AG10803 (cell line): ENCODE measurements around the gene FHOD1.

Source experiments
- DNase-seq: peaks from one replicate; pipeline ENCODE4 v3.0.0; 2010; ENCODE audit warnings: low read depth
- H3K4me3 ChIP-seq: 2 replicates; pipeline ENCODE4 v1.5.1; 2011; ENCODE audit warnings: mild to moderate bottlenecking, low read length, control low read depth
- TF ChIP-seq, protein P1 (sequence below): conservative IDR thresholded peaks from 2 replicates; pipeline ENCODE4 v1.5.1; 2011; ENCODE audit warnings: mild to moderate bottlenecking, low read length, control low read depth, inconsistent platforms

The FHOD1 gene

DNA sequence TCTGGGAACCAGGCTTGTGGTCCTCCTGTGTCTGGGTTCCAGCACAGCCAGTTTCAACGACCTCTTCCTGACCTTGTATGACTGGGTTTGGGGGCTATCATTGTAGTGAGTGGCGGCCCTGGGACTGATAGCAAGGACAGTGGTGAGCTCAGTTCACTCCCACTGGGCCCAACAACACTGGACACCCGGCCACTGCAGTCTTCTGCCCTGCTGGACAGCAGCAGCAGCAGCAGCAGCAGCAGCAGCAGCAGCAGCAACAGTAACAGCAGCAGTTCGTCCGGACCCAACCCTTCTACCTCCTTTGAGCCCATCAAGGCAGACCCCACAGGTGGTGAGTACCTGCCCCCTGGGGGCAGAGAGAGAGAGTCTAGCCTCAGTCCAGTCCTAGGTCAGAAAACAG lies 51.6 kb downstream of the FHOD1 start:
- TF ChIP-seq, protein P1, sequence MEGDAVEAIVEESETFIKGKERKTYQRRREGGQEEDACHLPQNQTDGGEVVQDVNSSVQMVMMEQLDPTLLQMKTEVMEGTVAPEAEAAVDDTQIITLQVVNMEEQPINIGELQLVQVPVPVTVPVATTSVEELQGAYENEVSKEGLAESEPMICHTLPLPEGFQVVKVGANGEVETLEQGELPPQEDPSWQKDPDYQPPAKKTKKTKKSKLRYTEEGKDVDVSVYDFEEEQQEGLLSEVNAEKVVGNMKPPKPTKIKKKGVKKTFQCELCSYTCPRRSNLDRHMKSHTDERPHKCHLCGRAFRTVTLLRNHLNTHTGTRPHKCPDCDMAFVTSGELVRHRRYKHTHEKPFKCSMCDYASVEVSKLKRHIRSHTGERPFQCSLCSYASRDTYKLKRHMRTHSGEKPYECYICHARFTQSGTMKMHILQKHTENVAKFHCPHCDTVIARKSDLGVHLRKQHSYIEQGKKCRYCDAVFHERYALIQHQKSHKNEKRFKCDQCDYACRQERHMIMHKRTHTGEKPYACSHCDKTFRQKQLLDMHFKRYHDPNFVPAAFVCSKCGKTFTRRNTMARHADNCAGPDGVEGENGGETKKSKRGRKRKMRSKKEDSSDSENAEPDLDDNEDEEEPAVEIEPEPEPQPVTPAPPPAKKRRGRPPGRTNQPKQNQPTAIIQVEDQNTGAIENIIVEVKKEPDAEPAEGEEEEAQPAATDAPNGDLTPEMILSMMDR, result no peak
- no peak for DNase-seq
- no peak overlapping the region for H3K4me3 ChIP-seq

DNA sequence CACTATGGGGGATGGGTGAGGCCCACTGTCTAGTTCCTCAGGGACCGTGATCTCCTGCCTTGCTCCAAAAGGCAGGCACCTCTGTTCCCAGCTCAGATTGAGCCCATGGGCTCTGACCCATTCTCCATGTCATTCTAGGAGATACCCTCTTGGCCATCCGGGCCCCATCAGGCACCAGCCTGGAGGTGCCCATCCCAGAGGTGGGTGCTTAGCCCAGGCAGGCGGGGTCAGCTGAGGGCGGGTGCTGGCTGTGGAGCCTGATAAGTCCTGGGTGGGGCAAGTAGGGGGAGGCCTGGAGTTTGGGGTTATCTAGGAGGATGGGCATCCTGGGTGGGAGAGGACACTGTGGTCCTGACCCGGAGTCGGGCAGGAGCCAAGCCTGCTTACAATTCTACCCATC lies 53.0 kb downstream of the FHOD1 start:
- H3K4me3 ChIP-seq, result no peak overlapping the region
- TF ChIP-seq, protein P1, result no peak
- no peak for DNase-seq

GRCh38 chr16:67193536-67193935 lies 53.7 kb downstream of the FHOD1 start:
- DNase-seq, result no peak
- peak overlapping the region; percentile 98 for H3K4me3 ChIP-seq
- TF ChIP-seq, protein P1, result no peak

GRCh38 chr16:67192781-67193361 lies 54.4 kb downstream of the FHOD1 start:
- DNase-seq, result no peak
- TF ChIP-seq, protein P1, result no peak
- H3K4me3 ChIP-seq, result peak overlapping the region; percentile 98

DNA sequence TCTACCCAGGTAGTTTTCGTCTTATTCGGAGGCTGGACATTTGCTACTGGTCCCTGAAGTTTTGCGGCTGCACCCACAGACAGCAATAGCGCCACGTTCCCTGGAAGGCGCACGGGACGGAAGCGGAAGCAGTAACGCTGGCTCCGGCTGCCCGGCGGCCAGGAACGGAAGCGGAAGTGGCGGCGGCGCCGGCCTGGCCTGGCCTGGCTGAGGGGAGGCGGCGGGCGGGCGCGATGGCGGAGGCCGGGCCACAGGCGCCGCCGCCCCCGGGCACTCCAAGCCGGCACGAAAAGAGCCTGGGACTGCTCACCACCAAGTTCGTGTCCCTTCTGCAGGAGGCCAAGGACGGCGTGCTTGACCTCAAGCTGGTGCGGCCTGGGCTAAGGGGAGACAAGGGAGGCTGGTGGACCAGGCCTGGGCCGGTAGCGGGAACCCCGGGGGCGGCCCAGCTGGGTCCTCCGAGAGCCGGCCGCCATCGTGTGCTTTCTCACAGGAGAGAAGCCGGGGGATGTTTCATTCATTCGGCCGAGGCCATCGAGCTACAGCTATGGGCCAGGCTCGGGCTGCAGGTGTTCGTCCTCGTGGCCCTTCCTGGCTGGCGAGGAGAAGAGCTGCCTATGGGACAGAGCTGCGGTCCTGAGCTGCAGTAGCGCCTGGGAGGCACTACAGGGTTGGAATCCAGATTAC lies 55.1 kb downstream of the FHOD1 start, which contains the start of gene E2F4:
E2F4 (plus strand) TSS at position 161 of the 687 bp plus-strand sequence; CDS start at position 234, 73 bp downstream.
- TF ChIP-seq, protein P1, result no peak

DNA sequence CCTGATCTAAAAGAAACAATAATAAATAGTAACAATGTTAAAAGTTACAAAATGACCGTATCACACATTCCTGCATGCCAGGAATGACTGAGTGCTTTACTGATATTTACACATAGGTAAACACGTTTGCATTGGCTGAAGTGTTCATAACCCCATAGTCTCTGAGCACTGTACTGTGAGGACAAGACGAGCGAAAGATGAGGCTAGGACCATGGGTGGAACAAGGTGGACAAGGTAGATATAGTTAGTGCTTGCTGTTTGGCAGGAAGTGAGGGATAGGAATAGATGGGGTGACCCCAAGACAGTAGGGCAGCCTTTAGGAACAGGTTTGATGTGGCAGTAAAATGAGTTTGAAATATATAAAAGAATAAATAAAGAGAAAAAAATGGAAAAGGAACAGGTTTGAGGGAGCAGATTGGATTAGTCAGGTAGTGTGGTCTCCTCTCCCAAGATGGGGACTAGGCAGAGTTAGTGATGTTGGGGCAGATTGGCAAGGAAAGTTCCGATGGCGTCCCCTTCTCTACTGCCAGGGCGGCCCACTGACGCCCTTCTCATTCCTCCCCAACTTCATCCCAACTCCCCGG lies 55.8 kb downstream of the FHOD1 start:
- peak overlapping the region; percentile 51 for H3K4me3 ChIP-seq
- TF ChIP-seq, protein P1, result no peak
- DNase-seq, result no peak

More for the DNA sequence above, 55.1 kb downstream of the FHOD1 start, which contains the start of gene E2F4:
- DNase-seq, result peak; percentile 90
- peak within 1 kb of the TSS; percentile 98 for H3K4me3 ChIP-seq
